Activated naive CD4-positive, alpha-beta T cell treated with anti-CD3 and anti-CD28 coated beads, Interleukin-2, amount 50 U/mL, for 72 hours (primary cell): ENCODE results near the gene PRDM15. TPM values are rescaled to one million over a fixed set of nuclear protein-coding genes. Genes with fewer than 3 reads are reported as not detected.

Source experiments
- ATAC-seq, 2 donors: fragments of 150-1000 bp; cut with Tn5 transposase; 2 replicates each; pipeline ENCODE4 v1.10.0; 2021; ENCODE audit warnings: mild to moderate bottlenecking in 2 of 2, moderate library complexity in 2 of 2
- DNase-seq, 2 donors: peaks; one replicate each; pipeline ENCODE4 v3.0.0; 2021 to 2022; ENCODE audit warnings: low spot score in 2 of 2
- H3K27ac Mint-ChIP-seq, 2 donors: one replicate each; pipeline ENCODE4 v1.8.0; 2022; ENCODE audit warnings: mild to moderate bottlenecking in 2 of 2, mixed read lengths in 2 of 2
- H3K36me3 Mint-ChIP-seq, 2 donors: one replicate each; pipeline ENCODE4 v1.8.0; 2022; ENCODE audit warnings: mixed read lengths in 2 of 2
- H3K9me3 Mint-ChIP-seq, 2 donors: one replicate each; pipeline ENCODE4 v1.8.0; 2022; ENCODE audit warnings: mixed read lengths in 2 of 2
- total RNA-seq, 2 donors: library from RNA; stranded (reverse); gene quantifications; one replicate each; pipeline ENCODE4 v1.2.3, GENCODE V29; 2022

Gene PRDM15
- total RNA-seq, 2 donors from 2014 or later, result 13.1 to 23.0 TPM

GRCh38 chr21:41755258-41755933 lies 123.7 kb downstream of the PRDM15 start:
- ATAC-seq, result no peak
- Mint-ChIP-seq H3K9me3 (no peaks in the 10 kb centered on the region), H3K27ac (no peak overlapping the region), H3K36me3 (no peaks in the 10 kb centered on the region)
- no peak for DNase-seq

- H3K9me3 Mint-ChIP-seq, result no peaks in the 10 kb centered on the region
- no peak overlapping the region for H3K27ac Mint-ChIP-seq
- no peak for ATAC-seq
- H3K36me3 Mint-ChIP-seq, result no peaks in the 10 kb centered on the region
- no peak for DNase-seq
Observed at GRCh38 chr21:41754479-41754891, 124.7 kb downstream of the PRDM15 start.

GRCh38 chr21:41753006-41753898 lies 125.9 kb downstream of the PRDM15 start:
- no peaks in the 10 kb centered on the region for H3K36me3 Mint-ChIP-seq
- ATAC-seq (no peak), DNase-seq (no peak)
- no peak overlapping the region for H3K27ac Mint-ChIP-seq
- no peaks in the 10 kb centered on the region for H3K9me3 Mint-ChIP-seq

GRCh38 chr21:41752231-41752681 lies 126.9 kb downstream of the PRDM15 start:
- ATAC-seq, result no peak
- H3K27ac Mint-ChIP-seq, result peak overlapping the region in 1 of 2 donors; percentile 36
- DNase-seq, result no peak

GRCh38 chr21:41751611-41752011 lies 127.5 kb downstream of the PRDM15 start:
- Mint-ChIP-seq H3K36me3 (no peaks in the 10 kb centered on the region), H3K9me3 (no peaks in the 10 kb centered on the region), H3K27ac (peak overlapping the region in 1 of 2 donors; percentile 36)
- DNase-seq (no peak), ATAC-seq (no peak)

More at GRCh38 chr21:41752231-41752681, 126.9 kb downstream of the PRDM15 start:
- no peaks in the 10 kb centered on the region for H3K9me3 Mint-ChIP-seq
- H3K36me3 Mint-ChIP-seq, result no peaks in the 10 kb centered on the region

- Mint-ChIP-seq H3K9me3 (no peaks in the 10 kb centered on the region), H3K27ac (no peak overlapping the region), H3K36me3 (no peaks in the 10 kb centered on the region)
- DNase-seq, result no peak
- ATAC-seq, result no peak
Observed at GRCh38 chr21:41750532-41751151, 128.5 kb downstream of the PRDM15 start.

- ATAC-seq (no peak), DNase-seq (no peak)
- Mint-ChIP-seq H3K9me3 (no peaks in the 10 kb centered on the region), H3K27ac (no peak overlapping the region), H3K36me3 (no peaks in the 10 kb centered on the region)
Observed at GRCh38 chr21:41750051-41750450, 129.1 kb downstream of the PRDM15 start.

- ATAC-seq (no peak), DNase-seq (no peak)
- H3K27ac Mint-ChIP-seq, result no peak overlapping the region
- H3K9me3 Mint-ChIP-seq, result no peaks in the 10 kb centered on the region
- H3K36me3 Mint-ChIP-seq, result no peaks in the 10 kb centered on the region
Observed at GRCh38 chr21:41749286-41749685, 129.9 kb downstream of the PRDM15 start.

Other genes with a start within 250 kb of the PRDM15 start
- gene RIPK4, start 112.3 kb downstream of the PRDM15 start, total RNA-seq, result 1 to 10 TPM in 1 of 2 donors, under 1 TPM in 1; 0.52 to 1.3 TPM
- 10 to 100 TPM; 15.8 to 24.7 TPM for gene C2CD2, start 74.7 kb upstream of the PRDM15 start, total RNA-seq
- 10 to 100 TPM; 28.6 to 61.0 TPM for gene ZBTB21, start 131.0 kb upstream of the PRDM15 start, total RNA-seq
- under 1 TPM; 0.09 to 0.18 TPM for gene UMODL1, start 192.0 kb upstream of the PRDM15 start, total RNA-seq